T-helper 9 cell (primary cell): Measurements from ENCODE around the gene IFIT5.
"Not testable (repeated sequence)": the region's sequence is repeated elsewhere in the genome, so short reads cannot be mapped to it uniquely, and the experiment has no call there.

Experiments
- DNase-seq: peaks from one replicate; pipeline ENCODE4 v3.0.0-alpha.2; 2020

IFIT5 gene

GRCh38 chr10:89395141-89395540, 19.2 kb upstream of the IFIT5 start:
- no peak for DNase-seq

DNA sequence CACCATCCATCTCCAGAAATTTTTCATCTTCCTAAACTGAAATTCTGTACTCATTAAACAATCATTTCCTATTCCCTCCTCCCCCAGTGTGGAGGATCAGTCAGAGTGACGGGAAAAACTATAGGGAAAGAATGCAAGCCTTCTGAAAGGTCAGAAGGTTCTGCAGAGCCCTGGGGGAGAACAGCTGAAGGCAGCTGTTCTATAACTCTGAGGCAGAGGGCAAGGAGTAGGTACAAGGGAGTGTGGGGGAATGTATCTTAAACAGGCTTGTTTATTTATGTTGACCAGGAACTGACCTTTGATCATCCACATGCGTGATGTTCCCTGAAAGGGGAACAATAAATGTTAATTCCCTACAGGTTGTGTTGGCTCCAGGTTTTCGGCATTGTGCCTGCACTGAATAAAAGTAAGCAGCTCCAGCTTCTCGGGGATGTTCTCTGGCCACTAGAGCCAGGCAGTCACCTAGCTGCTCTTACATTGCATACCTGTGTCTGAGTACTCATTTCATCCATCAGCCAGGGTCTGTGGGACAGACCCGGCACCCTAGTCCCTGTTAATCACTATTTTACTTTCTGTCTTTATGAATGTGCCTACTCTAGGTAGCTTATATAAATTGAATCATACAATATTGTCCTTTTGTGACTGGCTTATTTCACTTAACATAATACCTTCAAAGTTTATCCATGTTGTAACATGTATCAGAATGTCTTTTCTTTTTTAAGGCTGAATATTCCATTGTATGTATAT, 16.2 kb upstream of the IFIT5 start:
- DNase-seq, result no peak

DNA sequence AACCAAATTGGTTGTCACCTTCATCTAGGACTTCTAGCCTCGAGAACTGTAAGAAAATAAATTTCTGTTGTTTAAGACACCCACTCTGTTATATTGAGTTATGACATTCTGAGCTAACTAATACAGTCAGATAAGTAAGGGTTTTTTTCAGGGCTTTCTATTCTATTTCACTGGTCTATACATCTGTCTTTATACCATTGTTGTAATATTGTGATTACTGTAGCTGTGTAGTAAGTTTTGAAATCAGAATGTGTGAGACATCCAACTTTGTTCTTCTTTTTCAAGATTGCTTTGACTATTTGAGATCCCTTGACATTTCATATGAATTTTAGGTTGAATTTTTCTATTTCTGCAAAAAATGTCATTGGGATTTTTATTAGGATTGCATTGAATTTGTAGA, 14.4 kb upstream of the IFIT5 start:
- no peak for DNase-seq

- DNase-seq, result no peak
Measured at GRCh38 chr10:89403043-89403442, 11.3 kb upstream of the IFIT5 start.

DNA sequence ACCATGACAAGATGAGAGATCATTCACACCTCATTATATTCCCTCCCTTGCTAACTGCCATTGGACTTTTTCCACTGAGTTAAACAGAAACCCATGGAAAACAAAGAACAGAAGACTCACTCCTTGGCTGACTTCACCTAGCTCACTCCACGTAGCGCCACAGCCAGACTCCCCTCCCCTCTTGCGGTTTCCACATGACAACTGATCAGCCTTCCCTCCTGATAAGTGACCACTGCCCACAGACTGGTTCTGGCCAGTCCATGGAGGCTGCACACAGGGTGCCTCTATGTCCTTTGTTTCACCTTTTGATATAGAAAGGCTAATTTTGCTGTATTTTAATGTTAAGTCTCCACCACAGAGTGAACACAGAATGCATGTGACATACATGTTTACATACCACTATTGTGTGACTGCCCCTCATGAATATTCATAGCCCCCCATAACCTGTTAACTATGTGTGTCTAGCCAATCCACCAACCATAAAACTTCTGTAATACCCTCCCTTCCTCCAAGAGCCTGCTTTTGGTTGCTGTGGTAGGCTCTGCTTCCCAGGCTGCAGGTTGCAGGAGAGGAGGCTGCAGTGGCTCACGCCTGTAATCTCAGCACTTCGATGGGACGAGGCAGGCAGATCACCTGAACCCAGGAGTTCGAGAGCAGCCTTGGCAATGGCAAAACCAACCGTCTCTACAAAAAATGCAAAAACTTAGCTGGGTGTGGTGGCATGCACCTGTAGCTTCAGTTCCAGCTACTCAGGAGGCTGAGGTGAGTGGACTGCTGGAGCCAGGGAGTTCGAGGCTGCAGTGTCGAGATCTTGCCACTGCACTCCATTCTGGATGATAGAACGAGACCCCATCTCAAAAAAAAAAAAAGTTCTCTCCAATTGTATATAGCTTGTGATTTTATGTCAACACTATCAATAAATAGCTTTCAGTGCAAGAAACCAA, 10.0 kb upstream of the IFIT5 start:
- DNase-seq, result no peak

GRCh38 chr10:89406178-89406577, 8.2 kb upstream of the IFIT5 start:
- not testable (repeated sequence) for DNase-seq

GRCh38 chr10:89407792-89408191, 6.6 kb upstream of the IFIT5 start:
- not testable (repeated sequence) for DNase-seq

DNA sequence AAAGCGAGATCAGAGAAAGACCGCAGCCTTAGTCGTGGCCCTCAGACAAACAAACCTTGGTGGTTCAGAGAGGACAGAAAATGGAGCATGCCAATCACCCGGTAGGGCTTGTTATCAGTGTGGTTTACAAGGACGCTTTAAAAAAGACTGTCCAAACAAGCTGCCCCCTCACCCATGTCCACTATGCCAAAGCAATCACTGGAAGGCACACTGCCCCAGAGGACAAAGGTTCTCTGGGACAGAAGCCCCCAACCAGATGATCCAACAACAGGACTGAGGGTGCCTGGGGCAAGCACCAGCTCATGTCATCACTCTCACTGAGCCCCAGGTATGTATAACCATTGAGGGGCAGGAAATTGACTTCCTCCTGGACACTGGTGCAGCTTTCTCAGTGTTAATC, 5.1 kb upstream of the IFIT5 start:
- DNase-seq, result not testable (repeated sequence)

DNA sequence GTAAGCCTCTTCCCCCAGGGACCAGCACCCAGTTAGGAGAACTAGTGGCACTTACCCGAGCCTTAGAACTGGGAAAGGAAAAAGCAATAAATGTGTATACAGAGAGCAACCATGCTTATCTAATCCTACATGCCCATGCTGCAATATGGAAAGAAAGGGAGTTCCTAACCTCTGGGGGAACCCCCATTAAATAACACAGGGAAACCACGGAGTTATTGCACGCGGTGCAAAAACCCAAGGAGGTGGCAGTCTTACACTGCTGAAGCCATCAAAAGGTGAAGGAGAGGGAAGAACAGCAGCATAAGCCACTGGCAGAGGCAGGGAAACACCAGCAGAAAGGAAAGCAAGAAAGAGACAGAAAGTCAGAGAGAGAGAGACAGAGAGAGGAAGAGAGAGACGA, 3.8 kb upstream of the IFIT5 start:
- not testable (repeated sequence) for DNase-seq

GRCh38 chr10:89411135-89411534, 3.2 kb upstream of the IFIT5 start:
- not testable (repeated sequence) for DNase-seq

GRCh38 chr10:89412276-89412675, 2.1 kb upstream of the IFIT5 start:
- DNase-seq, result not testable (repeated sequence)

DNA sequence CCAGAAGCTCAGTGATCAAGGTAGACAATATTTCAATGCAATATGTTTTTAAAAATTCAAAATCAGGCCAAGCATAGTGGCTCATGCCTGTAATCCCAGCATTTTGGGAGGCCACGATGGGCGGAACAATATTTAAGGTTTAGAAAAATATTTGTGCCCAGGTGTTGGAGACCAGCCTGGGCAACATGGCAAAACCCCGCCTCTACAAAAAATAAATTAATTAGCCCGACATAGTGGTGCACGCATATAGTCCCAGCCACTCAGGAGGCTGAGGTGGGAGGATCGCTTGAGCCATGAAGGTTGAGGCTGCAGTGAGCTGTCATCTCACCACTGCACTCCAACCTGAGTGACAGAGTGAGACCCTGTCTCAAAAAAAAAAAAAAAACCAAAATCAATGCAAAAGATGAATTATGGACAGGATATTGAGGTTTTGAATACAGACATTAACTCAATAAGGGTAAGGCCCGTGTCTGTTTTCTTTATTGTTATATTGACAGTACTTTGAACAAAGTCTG, 913 bp upstream of the IFIT5 start:
- DNase-seq, result no peak

DNA sequence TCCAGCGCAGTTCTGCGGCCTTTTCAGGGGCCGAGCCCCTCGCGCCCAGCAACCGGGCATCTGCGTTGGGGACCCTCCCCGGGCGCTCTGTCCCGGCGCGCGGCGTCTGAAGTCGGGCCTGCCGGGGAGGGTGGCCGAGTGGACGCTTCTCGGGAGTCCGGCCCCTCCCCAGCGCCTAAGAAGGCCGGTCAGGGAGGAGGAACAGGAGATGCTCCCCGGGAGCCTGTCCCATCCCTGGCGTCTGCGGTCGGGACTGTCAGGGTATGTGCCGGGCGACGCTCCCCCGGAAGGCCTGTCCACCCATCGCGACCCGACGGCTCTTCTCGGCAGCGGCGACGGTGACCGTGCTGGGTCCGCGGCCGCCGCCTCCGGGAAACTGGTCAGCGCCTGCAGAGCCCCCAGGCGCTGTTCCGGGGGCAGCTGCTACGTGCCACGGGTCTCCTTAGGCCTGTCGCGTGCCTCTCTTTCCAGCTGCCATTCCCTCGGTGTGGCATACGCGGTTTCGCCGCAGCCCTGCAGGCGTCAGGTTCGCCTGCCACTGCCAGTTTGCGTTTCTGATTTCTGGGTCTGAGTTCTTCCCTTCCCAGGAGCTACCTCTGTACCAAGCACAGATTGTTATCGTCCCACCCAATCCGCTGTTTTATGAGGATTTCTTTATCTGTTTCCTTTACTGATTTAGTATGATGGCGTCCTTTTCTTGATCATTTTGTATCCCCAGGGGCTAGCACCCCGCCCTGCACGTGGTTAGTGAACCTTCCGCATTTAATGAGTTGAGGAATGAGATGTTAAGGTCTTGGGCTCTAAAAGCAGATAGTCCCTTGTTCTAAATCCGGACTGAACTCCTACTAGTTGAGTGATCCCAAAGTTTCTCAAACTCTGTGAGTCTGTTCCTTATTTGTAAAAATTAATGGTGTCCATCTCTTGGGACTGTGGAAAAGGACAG, 782 bp downstream of the IFIT5 start:
- peak; percentile 41 for DNase-seq

- DNase-seq, result no peak
Measured at GRCh38 chr10:89416465-89416864, 2.1 kb downstream of the IFIT5 start.

GRCh38 chr10:89419548-89419947, 5.2 kb downstream of the IFIT5 start:
- DNase-seq, result peak; percentile 21

DNA sequence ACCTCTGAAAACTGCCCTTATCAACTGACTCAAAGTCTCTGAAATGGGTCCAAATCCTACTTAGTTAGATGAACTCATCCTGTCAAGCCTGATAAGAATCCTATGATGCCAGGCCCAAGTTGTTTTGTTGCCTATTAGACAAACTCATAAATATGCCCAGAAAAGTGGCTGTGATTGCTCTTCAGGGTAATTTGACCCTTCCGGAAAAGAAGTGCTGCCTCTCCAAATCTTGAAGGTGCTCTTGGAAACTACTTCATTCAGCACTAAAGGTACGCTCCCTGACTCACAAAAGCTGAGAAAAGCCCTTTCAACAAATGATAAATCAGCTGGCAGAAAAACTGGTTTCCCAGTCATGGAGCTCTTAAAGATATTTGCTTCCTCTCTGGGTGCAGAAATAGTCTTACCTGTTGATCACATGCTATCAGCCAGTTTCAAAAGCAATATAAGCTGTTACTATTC, 6.7 kb downstream of the IFIT5 start:
- no peak for DNase-seq

DNA sequence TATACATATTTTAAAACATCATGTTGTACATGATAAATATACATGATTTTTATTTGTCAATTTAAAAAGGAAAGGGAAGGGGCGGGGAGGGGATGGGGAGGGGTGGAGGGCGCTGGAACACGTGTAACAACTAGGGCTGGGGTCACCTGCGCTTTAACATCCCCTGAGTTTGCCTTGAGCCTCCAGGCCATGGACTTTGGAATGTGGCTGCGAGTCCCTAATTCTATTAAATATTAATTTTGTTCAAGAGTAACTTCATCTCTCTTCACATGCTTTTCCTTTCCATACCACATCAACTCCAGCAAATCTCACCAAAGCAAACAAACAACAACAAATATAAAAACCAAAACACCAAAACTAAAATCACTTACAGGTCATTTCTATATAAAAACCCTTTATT, 10.6 kb downstream of the IFIT5 start:
- DNase-seq, result no peak

- DNase-seq, result no peak
Measured at GRCh38 chr10:89426230-89426868, 12.0 kb downstream of the IFIT5 start.

DNA sequence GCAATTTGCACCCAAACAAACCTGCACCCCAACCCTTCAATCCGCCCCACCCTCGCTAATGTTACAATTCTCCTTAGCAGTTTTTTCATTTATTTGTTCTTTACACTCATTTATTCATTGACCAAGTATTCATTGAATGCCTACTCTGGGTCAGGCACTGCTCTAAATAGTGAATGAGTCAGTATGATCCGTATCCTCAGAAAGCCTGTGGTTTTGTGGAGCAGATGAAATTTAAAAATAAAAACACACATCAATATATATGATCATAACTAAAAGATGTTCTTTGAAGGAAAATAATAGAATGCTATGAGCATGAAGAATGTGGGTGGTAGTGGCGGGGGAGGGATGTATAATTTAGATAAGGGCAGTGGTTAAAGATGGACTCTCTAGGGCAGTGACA, 13.3 kb downstream of the IFIT5 start:
- DNase-seq, result no peak

GRCh38 chr10:89428877-89429276, 14.5 kb downstream of the IFIT5 start:
- DNase-seq, result no peak

- DNase-seq, result no peak
Measured at GRCh38 chr10:89431977-89432376, 17.6 kb downstream of the IFIT5 start.

- no peak for DNase-seq
Measured at GRCh38 chr10:89438525-89438924, 24.2 kb downstream of the IFIT5 start.
